GM19240 (cell line): Measurements from ENCODE around the gene MGA.

ENCODE experiments used
- DNase-seq: peaks from one replicate; pipeline ENCODE4 v3.0.0; 2011; ENCODE audit warnings: low spot score; ENCODE audit not compliant: insufficient read length

The MGA gene

GRCh38 chr15:41805711-41806110, 145.5 kb downstream of the MGA start:
- DNase-seq, result no peak

DNA sequence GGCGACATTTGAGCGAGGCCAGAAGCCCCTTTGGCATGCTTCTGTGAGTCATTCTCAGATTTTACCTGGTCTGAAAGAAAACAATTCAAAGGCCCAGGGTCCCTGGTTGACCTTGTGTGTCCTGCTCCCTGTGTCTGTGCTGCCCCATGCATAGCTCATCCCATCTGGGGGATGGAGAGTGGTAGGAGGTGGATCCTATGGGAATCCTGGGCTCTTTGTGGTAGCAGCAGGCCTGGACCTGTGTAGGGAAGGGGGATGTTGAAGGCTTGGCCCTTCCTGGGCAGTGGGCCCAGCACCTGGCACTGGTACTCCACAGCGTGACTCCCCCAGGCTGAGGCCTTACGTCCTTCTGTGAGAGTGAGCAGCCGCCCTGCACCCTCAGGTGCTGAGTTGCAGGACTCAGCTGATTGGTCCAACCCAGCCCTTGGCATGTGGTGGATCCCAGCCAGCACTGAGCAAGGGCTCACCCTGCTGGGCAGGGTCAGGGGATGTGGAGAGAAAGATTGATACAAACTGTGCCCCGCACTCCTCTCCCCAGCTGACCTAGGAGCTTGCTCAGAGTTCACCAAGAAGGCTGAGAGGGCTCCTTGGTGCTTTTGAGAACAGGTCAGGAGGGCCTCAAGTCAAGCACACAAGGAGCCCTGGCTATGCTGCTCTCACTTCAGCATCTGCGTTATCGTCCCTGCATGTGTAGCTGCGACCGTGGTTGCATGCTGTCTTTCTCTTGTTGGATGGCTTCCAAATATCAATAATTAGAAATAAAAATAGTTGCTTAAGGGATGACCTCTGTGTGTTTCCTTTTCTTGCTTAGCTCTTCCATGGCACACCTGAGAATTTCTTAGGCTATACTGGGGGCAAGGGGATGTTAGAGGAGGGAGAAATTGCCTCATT, 146.3 kb downstream of the MGA start:
- no peak for DNase-seq

- DNase-seq, result no peak
Measured at GRCh38 chr15:41809121-41809520, 148.9 kb downstream of the MGA start.

DNA sequence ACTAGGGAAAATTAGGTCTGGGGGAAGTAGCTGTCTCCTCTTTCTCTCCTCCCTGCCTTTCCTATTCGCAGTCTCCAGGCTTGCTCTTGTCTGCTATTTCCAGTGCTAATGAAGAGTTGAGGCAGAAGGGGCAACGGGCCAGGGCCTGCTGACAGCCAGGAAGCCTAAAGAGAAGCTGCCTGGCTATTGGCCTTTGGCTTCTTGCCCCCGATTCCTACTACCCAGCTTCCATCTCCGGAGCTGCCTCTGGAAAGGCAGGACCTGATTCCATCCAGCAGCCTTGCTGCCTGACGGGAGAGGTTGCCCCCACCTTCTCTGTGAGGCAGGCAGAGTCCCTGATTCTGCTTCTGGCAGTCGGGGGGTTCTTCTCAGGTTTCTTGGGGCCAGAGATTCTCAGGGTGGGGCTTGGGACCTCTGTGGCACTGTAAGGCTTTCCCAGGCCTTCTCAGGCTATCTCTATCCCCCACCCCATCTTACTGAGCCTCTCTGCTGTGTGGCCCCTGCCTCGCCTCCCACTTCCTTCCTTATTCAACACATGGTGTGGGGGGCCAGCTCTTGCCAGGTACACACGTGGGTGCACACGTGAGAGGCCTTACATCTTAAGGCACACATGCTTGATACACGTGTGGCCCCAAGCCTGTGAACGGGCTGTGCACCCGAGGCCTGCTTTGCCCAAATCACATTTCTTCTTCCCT, 149.5 kb downstream of the MGA start:
- no peak for DNase-seq

GRCh38 chr15:41810651-41811431, 150.6 kb downstream of the MGA start:
- DNase-seq, result no peak

DNA sequence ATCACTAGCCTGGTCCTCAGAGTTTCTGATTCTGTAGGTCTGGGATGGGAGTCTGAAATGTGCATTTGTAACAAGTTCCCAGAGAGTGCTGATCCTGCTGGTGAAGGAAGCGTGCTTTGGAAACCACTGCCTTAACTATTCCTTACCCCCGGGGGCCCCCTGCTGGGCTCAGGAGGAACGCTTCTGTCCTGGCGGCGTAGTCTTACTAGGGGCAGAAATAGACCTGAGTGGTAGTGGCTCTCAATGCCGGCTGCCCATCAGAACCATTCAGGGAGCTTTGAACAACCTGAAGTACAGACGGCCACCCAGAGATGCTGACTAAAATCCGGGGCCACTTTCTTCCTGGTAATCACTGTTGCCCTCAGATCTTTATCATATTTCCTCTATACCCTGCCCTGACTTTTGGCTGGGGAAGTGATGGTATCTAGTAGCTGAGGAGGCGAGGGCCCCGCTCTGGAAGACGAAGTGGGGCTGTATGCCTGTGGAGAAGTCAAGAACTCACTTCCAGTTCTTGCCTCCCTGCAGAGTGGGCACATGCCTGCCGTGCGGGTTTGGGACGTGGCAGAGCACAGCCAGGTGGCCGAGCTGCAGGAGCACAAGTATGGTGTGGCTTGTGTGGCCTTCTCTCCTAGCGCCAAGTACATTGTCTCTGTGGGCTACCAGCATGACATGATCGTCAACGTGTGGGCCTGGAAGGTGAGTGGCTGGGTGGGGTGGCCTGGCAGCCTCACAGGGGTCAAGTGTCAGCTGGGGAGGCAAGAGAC, 151.4 kb downstream of the MGA start:
- peak; percentile 64 for DNase-seq

- DNase-seq, result no peak
Measured at GRCh38 chr15:41812820-41813375, 152.7 kb downstream of the MGA start.

- DNase-seq, result no peak
Measured at GRCh38 chr15:41813426-41813825, 153.2 kb downstream of the MGA start.

GRCh38 chr15:41814534-41814933, 154.3 kb downstream of the MGA start:
- DNase-seq, result no peak

DNA sequence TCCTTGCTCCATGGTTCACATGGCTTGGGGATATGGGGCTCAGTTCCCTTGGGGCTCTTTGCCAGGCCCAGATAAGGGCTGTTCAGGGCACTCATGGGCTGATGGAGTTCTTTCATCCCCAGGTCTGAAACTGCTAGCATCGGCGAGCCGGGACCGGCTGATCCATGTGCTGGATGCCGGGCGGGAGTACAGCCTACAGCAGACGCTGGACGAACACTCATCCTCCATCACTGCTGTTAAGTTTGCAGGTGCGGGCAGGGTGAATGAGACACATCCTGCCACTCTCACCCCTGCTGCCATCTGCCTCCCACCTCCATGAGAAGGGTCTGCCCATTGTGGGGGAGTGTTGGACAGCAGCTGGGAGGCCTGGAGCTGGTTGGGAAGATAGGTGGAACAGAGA, 156.6 kb downstream of the MGA start:
- DNase-seq, result no peak

GRCh38 chr15:41817327-41817726, 157.1 kb downstream of the MGA start:
- no peak for DNase-seq

DNA sequence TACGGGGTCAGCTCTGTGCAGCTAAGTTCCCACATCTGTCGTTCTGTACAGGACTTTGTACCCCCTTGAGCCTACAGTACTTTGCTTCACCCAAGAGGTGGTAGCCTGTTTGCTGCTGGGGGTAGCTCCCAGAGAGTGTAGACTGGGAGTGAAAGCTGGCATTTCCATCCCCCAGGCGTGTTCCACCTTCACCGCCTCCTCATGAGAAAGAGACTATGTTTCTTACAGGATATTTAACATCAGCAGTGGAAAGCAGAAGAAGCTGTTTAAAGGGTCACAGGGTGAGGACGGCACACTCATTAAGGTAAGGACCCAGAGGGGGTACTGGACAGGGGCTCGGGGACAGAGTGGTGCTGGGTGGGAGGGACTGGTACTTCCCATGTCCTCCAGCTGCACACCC, 157.6 kb downstream of the MGA start:
- no peak for DNase-seq

GRCh38 chr15:41819455-41820050, 159.3 kb downstream of the MGA start:
- no peak for DNase-seq

DNA sequence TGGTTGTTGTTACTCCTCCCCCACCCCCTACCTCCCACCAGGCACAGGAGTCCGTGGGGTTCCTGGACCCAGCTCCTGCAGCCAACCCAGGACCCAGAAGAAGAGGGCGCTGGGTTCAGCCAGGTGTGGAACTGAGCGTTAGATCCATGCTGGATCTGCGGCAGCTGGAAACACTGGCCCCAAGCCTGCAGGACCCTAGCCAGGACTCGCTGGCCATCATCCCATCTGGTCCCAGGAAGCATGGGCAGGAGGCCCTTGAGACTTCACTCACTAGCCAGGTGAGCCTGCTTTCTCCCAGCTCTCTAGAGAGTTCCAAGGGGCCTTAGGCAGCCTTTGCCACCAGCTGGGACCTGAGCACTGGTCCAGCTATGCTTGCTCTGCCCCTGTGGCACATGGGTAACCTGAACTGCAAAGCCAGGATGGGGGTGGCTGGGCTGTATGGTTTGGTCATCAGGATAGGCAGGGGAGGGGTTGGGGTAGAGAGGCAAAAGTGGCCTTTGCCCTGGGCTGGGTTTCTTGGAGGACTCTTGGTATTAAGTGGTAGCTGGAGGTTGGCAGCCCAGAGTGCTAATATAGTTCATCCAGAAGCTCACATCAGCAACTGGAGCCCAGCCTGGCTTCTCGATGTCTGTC, 160.7 kb downstream of the MGA start:
- no peak for DNase-seq

DNA sequence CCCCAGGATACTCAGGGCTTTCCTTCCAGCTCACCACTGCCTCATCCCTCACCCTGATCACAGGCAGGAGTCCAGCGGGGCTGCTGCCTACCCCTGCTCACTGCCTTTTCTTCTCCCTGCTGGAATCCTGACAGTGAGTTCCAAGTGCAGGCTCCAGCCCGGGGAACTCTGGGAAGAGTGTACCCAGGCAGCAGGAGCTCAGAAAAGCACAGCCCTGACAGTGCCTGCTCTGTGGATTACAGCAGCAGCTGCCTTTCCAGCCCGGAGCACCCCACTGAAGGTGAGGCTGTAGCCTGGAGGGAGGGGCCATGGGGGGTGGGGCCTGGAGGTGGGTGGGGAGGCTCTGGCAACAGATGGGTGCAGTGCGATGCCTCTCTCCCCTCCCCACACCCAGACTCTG, 161.6 kb downstream of the MGA start:
- DNase-seq, result no peak

- no peak for DNase-seq
Measured at GRCh38 chr15:41822471-41822870, 162.3 kb downstream of the MGA start.
